B cell (primary cell): ENCODE results near the gene XXYLT1. TPM values are rescaled to one million over a fixed set of nuclear protein-coding genes. Genes with fewer than 3 reads are reported as not detected.
"Not testable (repeated sequence)": the region's sequence is repeated elsewhere in the genome, so short reads cannot be mapped to it uniquely, and the experiment has no call there.

ENCODE experiments used
- ATAC-seq: fragments of 200-7000 bp; cut with Tn5 transposase; one replicate; pipeline ENCODE4 v1.10.0; 2021; ENCODE audit warnings: low read depth, mild to moderate bottlenecking, moderate number of reproducible peaks, moderate library complexity
- CTCF ChIA-PET: fragments of 350-600 bp; sonication (Branson Sonifier 250); formaldehyde crosslinking; loops from one replicate; lab custom pipeline; 2021; ENCODE audit warnings: antibody characterized with exemption, inconsistent platforms; lab: Charles Lee
- POLR2A ChIA-PET: fragments of 350-600 bp; sonication (Branson Sonifier 250); formaldehyde crosslinking; loops from one replicate; lab custom pipeline; 2021; ENCODE audit warnings: antibody characterized with exemption; lab: Charles Lee
- DNase-seq: peaks from one replicate; pipeline ENCODE4 v3.0.0; 2013
- H2AFZ ChIP-seq: 2 replicates; pipeline ENCODE4 v1.6.1; 2012; ENCODE audit warnings: mild to moderate bottlenecking, low read depth, low read length; ENCODE audit not compliant: insufficient read depth, poor library complexity, severe bottlenecking
- H3K27ac ChIP-seq, 2 donors: 1 replicate in 1 of 2; 2 replicates in 1 of 2; pipeline ENCODE4 v1.5.1; 2012 to 2013; ENCODE audit warnings: low read length in 2 of 2, mild to moderate bottlenecking in 2 of 2, moderate library complexity in 1 of 2
- H3K27me3 ChIP-seq, 4 experiments: fragments of 200-600 bp in 1 of 4; sonication (generic) in 1 of 4; replicated peaks in 1 of 4; 1 replicate in 2 of 4; 2 replicates in 2 of 4; pipeline versions ENCODE4 v1.6.1 to v1.7.0; 2013 to 2016; ENCODE audit warnings: low read length in 3 of 4, mild to moderate bottlenecking in 2 of 4, mixed read lengths in 1 of 4, moderate library complexity in 1 of 4; ENCODE audit not compliant: insufficient read depth in 4 of 4, control insufficient read depth in 3 of 4; ENCODE audit errors: control extremely low read depth in 1 of 4
- H3K36me3 ChIP-seq, 2 experiments: replicated peaks in 1 of 2; 1 replicate in 1 of 2; 2 replicates in 1 of 2; pipeline versions ENCODE4 v1.6.1 to v1.7.1; 2013; ENCODE audit warnings: low read length in 1 of 2; ENCODE audit not compliant: insufficient read depth in 2 of 2, control insufficient read depth in 1 of 2; ENCODE audit errors: control extremely low read depth in 1 of 2, extremely low read depth in 1 of 2
- H3K4me1 ChIP-seq, 2 donors: fragments of 200-600 bp in 1 of 2; sonication (generic) in 1 of 2; 1 replicate in 1 of 2; 2 replicates in 1 of 2; pipeline versions ENCODE4 v1.5.1 to v1.6.1; 2013 to 2017; ENCODE audit warnings: low read length in 2 of 2; ENCODE audit not compliant: control insufficient read depth in 2 of 2, insufficient read depth in 2 of 2
- H3K4me2 ChIP-seq: replicated peaks from 2 replicates; pipeline ENCODE3; 2012; ENCODE audit warnings: mild to moderate bottlenecking, low read depth, low read length; ENCODE audit not compliant: poor library complexity, severe bottlenecking
- H3K4me3 ChIP-seq, 5 experiments: fragments of 200-600 bp in 1 of 5; sonication (generic) in 1 of 5; 1 replicate in 3 of 5; 2 replicates in 2 of 5; pipeline versions ENCODE4 v1.5.1 to v1.7.0; 2011 to 2016; ENCODE audit warnings: low read length in 4 of 5, mild to moderate bottlenecking in 4 of 5, low read depth in 2 of 5, control low read depth in 1 of 5, moderate library complexity in 1 of 5; ENCODE audit not compliant: insufficient read depth in 1 of 5; ENCODE audit errors: control extremely low read depth in 1 of 5, extremely low read depth in 1 of 5
- H3K79me2 ChIP-seq: fragments of 200-600 bp; sonication (generic); one replicate; pipeline ENCODE4 v1.6.0; 2016; ENCODE audit warnings: low read length; ENCODE audit not compliant: control insufficient read depth, insufficient read depth
- H3K9ac ChIP-seq: fragments of 200-600 bp; sonication (generic); 2 replicates; pipeline ENCODE4 v1.6.1; 2017; ENCODE audit warnings: mild to moderate bottlenecking, low read length, moderate library complexity
- H3K9me3 ChIP-seq, 3 donors: one replicate each; pipeline versions ENCODE4 v1.6.1 to v1.7.1; 2013; ENCODE audit warnings: low read length in 2 of 3; ENCODE audit not compliant: control insufficient read depth in 2 of 3, insufficient read depth in 1 of 3; ENCODE audit errors: control extremely low read depth in 1 of 3
- H4K20me1 ChIP-seq: 2 replicates; pipeline ENCODE4 v1.6.0; 2012; ENCODE audit warnings: mild to moderate bottlenecking, low read length; ENCODE audit not compliant: insufficient read depth, control insufficient read depth, poor library complexity, severe bottlenecking
- H3K27ac Mint-ChIP-seq: one replicate; pipeline ENCODE4 v1.8.0; 2021; ENCODE audit warnings: mixed read lengths
- H3K27me3 Mint-ChIP-seq: one replicate; pipeline ENCODE4 v1.8.0; 2021; ENCODE audit warnings: mixed read lengths
- H3K4me1 Mint-ChIP-seq: one replicate; pipeline ENCODE4 v1.8.0; 2021; ENCODE audit warnings: mixed read lengths
- H3K4me3 Mint-ChIP-seq: one replicate; pipeline ENCODE4 v1.8.0; 2021; ENCODE audit warnings: mixed read lengths
- H3K9me3 Mint-ChIP-seq: one replicate; pipeline ENCODE4 v1.8.0; 2022; ENCODE audit warnings: mixed read lengths; ENCODE audit not compliant: insufficient read depth
- EZH2 ChIP-seq: IDR thresholded peaks from 2 replicates; pipeline ENCODE4 v1.6.1; 2012; ENCODE audit warnings: borderline replicate concordance, low read depth, mild to moderate bottlenecking, moderate library complexity, low read length; ENCODE audit not compliant: insufficient read depth, poor library complexity, severe bottlenecking
- WGBS: methylation state at CpG from one replicate; pipeline ENCODE4 v1.1.5; 2013; ENCODE audit warnings: missing lambda C conversion rate; ENCODE audit not compliant: insufficient coverage; 5-methylcytosine and 5-hydroxymethylcytosine counted together
- intact Hi-C: fragments of 100-400 bp; cut with micrococcal nuclease; formaldehyde crosslinking; loops from one replicate; pipeline ENCODE4 v1.10.0; 2022
- polyA plus RNA-seq: library from polyadenylated mRNA; depleted of rRNA; stranded (reverse); fragments of >200 nt; gene quantifications from 2 replicates; pipeline ENCODE4 v1.2.3, GENCODE V29; 2012
- total RNA-seq, 2 donors: library from RNA; stranded (reverse); fragments of 120-200 nt in 1 of 2; gene quantifications; 1 replicate in 1 of 2; 2 replicates in 1 of 2; pipeline versions ENCODE4 v1.2.3 to v1.2.4, GENCODE V29; 2013 to 2022
- TF ChIP-seq, protein P1 (sequence below): fragments of 200-600 bp; IDR thresholded peaks from one replicate; pipeline ENCODE4 v1.8.0; 2022; ENCODE audit warnings: antibody characterized with exemption, mild to moderate bottlenecking

The XXYLT1 gene
- total and polyA plus RNA-seq, 2 donors (not counting 1 experiment from before 2014, with no cell fraction given), result 2.6 to 11.2 TPM

- no peak overlapping the region for H3K27ac Mint-ChIP-seq
- H3K9me3 Mint-ChIP-seq, result no peaks in the 10 kb centered on the region
- H3K27ac ChIP-seq, result no peak overlapping the region
- DNase-seq (no peak), ATAC-seq (no peak)
- intact Hi-C loops, result no loop called here
- 92% methylated on average over 10 of the region's 10 CpGs for WGBS
- H4K20me1 ChIP-seq, result no peaks in the 10 kb centered on the region
- H3K9ac ChIP-seq, result no peak overlapping the region
- no peak overlapping the region for H3K4me3 Mint-ChIP-seq
- H3K36me3 ChIP-seq, result no peaks in the 10 kb centered on the region
- no peak overlapping the region for H3K4me3 ChIP-seq
- no peak overlapping the region for H2AFZ ChIP-seq
- H3K4me1 Mint-ChIP-seq, result peaks cover 17% of the 10 kb centered on the region
- H3K4me2 ChIP-seq, result no peak overlapping the region
- CTCF ChIA-PET, result interaction anchor here (1.0 to 6.2 kb wide), 4 partner anchors 108 to 434 kb away, joined by 3 to 163 read pairs (median 32); no protein-coding TSS in a partner anchor
- peaks cover 4 to 9% of the 10 kb centered on the region in 2 donors for H3K4me1 ChIP-seq
- H3K9me3 ChIP-seq, result no peaks in the 10 kb centered on the region
- H3K27me3 Mint-ChIP-seq, result no peaks in the 10 kb centered on the region
- POLR2A ChIA-PET, result no interaction called here
- TF ChIP-seq EZH2, result no peak
- no peaks in the 10 kb centered on the region for H3K27me3 ChIP-seq
- no peaks in the 10 kb centered on the region for H3K79me2 ChIP-seq
These were observed 161.8 kb downstream of the XXYLT1 start for GRCh38 chr3:195109098-195109657.

GRCh38 chr3:195107593-195107992, 163.4 kb downstream of the XXYLT1 start:
- no peak for TF ChIP-seq EZH2
- TF ChIP-seq, protein P1, sequence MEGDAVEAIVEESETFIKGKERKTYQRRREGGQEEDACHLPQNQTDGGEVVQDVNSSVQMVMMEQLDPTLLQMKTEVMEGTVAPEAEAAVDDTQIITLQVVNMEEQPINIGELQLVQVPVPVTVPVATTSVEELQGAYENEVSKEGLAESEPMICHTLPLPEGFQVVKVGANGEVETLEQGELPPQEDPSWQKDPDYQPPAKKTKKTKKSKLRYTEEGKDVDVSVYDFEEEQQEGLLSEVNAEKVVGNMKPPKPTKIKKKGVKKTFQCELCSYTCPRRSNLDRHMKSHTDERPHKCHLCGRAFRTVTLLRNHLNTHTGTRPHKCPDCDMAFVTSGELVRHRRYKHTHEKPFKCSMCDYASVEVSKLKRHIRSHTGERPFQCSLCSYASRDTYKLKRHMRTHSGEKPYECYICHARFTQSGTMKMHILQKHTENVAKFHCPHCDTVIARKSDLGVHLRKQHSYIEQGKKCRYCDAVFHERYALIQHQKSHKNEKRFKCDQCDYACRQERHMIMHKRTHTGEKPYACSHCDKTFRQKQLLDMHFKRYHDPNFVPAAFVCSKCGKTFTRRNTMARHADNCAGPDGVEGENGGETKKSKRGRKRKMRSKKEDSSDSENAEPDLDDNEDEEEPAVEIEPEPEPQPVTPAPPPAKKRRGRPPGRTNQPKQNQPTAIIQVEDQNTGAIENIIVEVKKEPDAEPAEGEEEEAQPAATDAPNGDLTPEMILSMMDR, result no peak

DNA sequence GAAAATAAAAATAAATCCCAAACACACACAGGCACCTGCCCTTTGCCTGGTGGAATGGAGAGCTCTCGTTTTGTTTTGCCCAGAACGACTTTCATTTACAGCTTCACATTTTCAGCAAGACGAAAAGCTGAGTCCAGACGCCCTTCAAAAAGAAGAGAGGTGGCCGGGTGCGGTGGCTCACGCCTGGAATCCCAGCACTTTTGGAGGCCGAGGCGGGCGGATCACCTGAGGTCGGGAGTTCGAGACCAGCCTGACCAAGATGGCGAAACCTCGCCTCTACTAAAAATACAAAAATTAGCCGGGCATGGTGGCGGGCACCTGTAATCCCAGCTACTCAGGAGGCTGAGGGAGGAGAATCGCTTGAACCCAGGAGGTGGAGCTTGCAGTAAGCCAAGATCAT, 163.9 kb downstream of the XXYLT1 start:
- H3K79me2 ChIP-seq, H3K36me3 ChIP-seq, H3K9ac ChIP-seq, H3K27ac ChIP-seq, ATAC-seq, H4K20me1 ChIP-seq, H3K4me2 ChIP-seq, H3K27ac Mint-ChIP-seq, H3K27me3 Mint-ChIP-seq, H3K27me3 ChIP-seq, H2AFZ ChIP-seq, H3K4me3 ChIP-seq, intact Hi-C loops, DNase-seq, H3K4me3 Mint-ChIP-seq, H3K9me3 ChIP-seq, H3K9me3 Mint-ChIP-seq: not testable (repeated sequence)
- ChIA-PET POLR2A (interaction anchor here (0.5 to 1.6 kb wide), 7 partner anchors 46 to 435 kb away, joined by 3 to 5 read pairs (median 4); partner anchors contain the start of gene LSG1), CTCF (interaction anchor here (0.6 to 6.2 kb wide), 37 partner anchors 9 to 439 kb away, joined by 3 to 163 read pairs (median 5); partner anchors contain the start of genes FAM43A and LSG1)
- peaks cover 29% of the 10 kb centered on the region for H3K4me1 Mint-ChIP-seq
- peaks cover 10 to 19% of the 10 kb centered on the region in 2 donors for H3K4me1 ChIP-seq
- WGBS, result 92% methylated on average over 13 of the region's 17 CpGs

More at GRCh38 chr3:195107593-195107992, 163.4 kb downstream of the XXYLT1 start:
- Histone ChIP-seq H3K4me3 (no peak overlapping the region), H3K36me3 (no peaks in the 10 kb centered on the region), H2AFZ (no peak overlapping the region), H3K79me2 (no peaks in the 10 kb centered on the region), H3K4me2 (no peak overlapping the region), H3K4me1 (peaks cover 4 to 14% of the 10 kb centered on the region in 2 donors), H3K9ac (no peak overlapping the region), H4K20me1 (no peaks in the 10 kb centered on the region), H3K27me3 (no peaks in the 10 kb centered on the region), H3K27ac (no peak overlapping the region), H3K9me3 (no peaks in the 10 kb centered on the region)
- intact Hi-C loops, result no loop called here
- Mint-ChIP-seq H3K4me3 (no peak overlapping the region), H3K9me3 (no peaks in the 10 kb centered on the region), H3K27ac (no peak overlapping the region), H3K27me3 (no peaks in the 10 kb centered on the region), H3K4me1 (peaks cover 24% of the 10 kb centered on the region)
- ChIA-PET POLR2A (interaction anchor here (1.0 to 1.4 kb wide), 2 partner anchors 46 to 436 kb away, joined by 3 to 4 read pairs; partner anchors contain the start of gene LSG1), CTCF (interaction anchor here (0.8 to 6.2 kb wide), 16 partner anchors 13 to 436 kb away, joined by 3 to 163 read pairs (median 12); partner anchors contain the start of genes FAM43A and LSG1)
- ATAC-seq (no peak), DNase-seq (no peak)
- WGBS, result 96% methylated on average over 7 of the region's 8 CpGs
